NCI-H2081 treated with DMSO at 0.1 percent for 48 hours (cell line): ENCODE data around the gene BCL11B.

ENCODE experiments used
- DNase-seq: peaks from one replicate; lab custom pipeline; 2025; lab: John Stamatoyannopoulos, UW

Gene BCL11B

DNA sequence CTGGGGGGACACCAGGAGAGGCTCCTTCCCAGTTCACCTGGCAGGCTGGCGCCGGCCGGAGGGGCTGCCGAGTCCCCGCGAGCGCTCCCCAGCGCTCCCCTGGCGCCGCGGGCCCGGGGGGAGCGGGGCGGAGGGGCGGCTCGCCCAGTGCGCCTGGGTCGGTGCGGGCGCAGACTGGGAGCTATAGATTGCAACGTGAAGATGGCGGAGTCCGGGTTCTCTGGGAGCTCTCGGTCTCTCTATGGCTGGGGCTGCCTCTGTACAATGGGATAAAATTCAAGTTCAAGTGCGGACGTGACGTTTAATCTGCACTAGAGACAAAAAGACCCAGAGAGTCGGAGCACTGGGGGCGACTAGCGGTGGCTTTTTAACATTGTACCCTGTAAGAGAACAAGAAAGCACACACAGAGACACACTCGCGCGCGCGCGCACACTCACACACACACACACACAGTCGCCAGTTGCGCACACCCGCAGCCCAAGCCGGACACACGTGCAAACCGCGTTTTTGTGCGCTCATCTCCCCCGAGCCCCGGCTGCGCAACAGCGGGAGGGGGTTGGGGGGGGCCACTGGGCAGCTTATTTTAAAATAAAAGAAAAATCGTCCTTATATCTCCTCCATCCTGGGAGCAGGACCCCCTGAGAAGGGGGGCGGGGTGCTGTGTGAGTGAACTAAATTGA is at the start of gene BCL11B:
Gene BCL11B (minus strand): TSS at position 247 of the 681 bp plus-strand sequence. CDS start 979 bp downstream, outside the sequence.
- DNase-seq = no peak

- DNase-seq = no peak
Observed at GRCh38 chr14:99321236-99321925, 49.4 kb upstream of the BCL11B start.

DNA sequence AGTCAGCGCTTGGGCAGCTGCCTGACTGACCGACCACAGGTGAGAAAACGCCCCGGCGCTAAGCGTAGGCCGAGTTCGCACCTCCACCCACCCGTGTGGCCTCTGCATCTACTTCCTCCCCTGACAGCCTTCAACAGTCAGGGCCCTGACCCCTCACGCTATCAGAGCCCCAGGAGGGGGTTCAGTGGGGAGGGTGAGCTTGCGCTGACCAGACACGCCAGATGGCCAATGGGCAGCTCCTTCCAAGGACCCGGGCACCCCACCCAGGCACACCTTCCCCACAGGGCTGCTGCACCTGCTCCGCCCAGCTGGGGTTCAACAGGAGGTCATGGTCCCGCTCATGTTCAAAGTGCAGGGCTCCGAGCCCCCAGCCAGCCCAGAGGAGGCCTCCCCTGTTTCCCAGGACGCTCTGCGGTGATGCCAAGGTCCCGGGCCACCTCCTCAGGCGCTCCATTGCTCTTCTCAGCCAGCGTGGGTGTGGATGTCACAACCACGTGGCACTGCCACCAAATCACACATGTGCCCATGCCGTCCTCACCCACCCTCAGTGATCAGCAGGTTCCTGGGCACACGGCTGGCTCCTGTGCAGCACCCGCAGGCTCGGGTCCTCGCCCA is 48.7 kb upstream of the BCL11B start:
- no peak for DNase-seq

DNA sequence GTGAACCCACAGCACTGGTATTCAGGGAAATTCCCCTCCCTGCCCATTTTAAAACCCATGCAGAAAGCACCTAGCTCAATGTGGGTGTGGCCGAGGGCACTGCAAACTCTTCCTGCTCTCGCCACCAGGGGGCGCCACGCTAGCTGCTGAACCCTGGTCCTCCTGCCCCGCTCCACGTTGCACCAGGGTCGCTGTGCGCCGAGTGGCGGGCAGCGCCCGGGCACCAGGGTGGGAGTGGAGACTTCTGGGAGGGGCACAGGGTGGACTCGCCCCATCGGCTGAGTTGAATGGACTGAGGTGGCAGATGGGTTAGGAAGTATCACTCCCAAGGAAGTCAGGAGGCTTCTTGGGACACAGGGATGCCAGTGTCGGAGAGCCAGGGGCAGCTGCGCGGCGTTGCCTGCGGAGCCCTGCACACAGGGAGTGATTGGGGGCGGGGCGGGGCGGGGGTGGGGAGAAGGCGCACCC is 48.1 kb upstream of the BCL11B start:
- no peak for DNase-seq

GRCh38 chr14:99318959-99319295 is 46.9 kb upstream of the BCL11B start:
- no peak for DNase-seq

DNA sequence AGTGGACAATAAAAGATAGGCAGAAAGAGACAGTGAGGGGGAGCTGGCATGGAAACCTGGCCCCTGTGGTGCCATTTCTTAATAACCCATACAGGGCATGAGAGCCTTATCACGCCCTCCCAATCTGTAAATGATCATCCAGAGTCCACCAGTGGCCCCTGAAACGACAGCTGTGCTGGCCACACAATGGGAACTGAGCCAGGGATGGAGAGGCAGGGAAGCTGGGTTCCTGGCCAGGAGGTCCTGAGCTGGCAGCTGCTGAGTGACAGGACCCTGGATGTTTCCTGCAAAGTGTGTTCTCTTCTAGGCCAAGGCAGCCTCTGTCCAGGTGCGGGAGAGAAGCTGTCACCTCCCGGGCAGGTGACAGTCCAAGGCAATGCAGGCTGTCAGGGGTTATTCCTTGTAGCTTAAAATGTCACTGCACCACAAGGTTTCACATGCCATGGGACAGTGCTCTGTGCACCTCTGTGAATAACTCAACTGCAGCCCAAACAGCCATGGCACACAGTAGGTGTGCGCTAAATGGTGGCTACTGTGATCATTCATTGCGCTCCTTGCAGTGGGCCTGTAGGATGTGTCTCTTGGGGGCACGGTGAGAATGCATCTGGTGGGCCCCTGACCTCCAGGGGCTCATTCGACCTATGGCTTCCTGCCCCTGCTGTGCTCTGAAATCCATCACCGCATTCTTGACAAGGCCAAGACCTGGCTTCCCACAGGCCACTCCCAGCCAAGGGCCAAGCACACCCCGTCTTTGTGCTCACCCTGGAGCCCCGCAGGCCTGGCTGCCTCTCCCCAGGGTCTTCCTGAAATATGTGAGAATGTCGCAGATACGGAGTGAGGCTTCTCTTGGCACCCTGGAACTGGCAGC is 46.3 kb upstream of the BCL11B start:
- DNase-seq = no peak

DNA sequence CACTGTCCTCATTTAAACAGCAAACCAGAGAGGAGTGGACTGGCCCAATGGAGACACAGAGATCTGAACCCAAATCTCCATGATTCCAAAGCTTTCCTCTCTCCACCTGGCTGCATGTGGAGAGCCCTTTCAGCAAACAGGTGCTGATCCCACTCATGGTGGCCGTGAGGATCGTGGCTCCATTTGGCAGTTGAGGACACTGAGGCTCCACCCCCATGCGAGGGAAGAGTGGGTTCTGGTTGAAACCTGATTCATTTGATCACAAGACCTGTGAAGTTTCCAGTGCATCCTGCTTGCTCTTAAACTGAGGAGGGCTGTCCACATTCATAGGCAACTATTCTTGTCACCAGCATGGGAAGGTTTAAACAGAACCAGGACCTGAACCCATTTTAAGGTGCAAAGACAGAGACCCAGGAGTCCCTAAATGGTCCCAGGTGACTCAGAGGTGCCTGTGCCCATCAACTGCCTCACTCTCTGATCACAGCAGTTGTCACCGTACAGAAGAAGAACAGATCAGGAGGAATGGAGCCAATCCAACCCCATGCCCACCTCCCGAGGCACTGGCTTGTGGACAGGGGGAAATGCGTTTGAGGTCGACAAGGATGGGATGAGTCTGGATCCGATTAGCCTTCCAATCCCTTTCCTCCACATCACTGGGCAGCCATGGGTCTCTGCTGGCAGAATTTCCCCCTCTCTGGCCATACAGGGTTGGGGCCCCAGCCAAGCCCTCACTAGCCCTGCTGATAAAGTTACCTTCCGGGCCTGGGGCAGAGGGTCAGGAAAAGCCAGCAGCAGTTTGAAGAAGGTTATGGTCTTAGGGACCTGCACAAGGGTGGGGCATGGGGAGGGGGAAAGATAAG is 45.5 kb upstream of the BCL11B start:
- DNase-seq = no peak

- DNase-seq = no peak
Observed at GRCh38 chr14:99316281-99317163, 44.5 kb upstream of the BCL11B start.

- no peak for DNase-seq
Observed at GRCh38 chr14:99315197-99315596, 43.2 kb upstream of the BCL11B start.

DNA sequence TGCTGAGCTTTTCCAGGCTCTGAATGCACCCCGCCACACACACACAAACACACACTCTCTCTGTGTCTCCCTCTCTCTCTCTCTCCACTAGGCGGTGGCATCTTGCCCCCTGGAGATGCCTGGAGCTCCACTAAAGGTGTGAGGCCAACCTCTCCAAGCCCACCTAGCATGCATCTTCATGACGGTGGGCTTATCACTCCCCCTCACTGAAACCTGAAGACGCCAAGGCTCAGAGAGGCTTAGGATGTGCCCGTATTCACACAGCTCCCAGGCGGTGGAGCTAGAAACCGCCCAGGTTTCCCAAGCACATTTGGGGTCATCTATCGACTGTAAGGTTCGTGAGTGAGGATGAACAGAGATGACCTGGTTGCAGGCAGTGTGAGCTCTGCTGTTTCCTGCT is 42.6 kb upstream of the BCL11B start:
- DNase-seq = no peak

DNA sequence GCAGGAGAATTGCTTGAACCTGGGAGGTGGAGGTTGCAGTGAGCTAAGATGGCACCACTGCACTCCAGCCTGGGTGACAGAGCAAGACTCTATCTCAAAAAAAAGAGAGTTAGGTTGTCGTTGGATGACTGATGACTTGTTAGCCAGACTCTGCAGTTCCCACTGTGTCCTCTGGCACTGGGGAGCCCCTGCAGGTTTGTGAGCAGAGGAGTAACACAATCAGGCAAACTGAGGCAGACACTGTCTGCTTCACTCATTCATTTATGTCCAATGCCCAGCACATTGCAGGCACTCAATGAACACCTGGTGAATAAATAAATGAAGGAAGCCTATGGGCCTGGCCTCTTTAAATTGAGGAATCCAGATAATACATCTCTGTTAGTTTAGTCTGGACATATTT is 41.2 kb upstream of the BCL11B start:
- no peak for DNase-seq

GRCh38 chr14:99312106-99312505 is 40.1 kb upstream of the BCL11B start:
- no peak for DNase-seq

DNA sequence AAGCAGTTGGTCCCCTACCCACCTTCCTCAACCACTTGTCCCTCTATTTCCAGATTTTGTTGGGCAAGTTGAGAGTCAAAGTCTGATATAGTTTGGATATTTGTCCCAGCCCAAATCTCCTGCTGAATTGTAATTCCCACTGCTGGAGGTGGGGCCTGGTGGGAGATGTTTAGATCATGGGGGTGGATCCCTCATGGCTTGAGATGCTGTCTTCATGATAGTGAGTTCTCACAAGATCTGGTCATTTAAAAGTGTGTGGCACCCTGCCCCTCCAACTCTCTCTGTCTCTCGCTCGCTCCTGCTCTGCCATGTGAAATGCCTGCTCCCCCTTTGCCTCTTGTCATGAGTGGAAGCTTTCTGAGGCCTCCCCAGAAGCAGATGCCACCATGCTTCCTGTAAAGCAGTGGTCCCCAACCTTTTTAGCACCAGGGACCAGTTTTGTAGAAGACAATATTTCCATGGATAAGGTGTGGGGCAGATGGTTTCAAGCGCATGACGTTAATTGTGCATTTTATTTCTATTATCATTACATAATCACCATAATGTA is 37.3 kb upstream of the BCL11B start:
- DNase-seq = no peak

- DNase-seq = no peak
Observed at GRCh38 chr14:99304208-99304607, 32.2 kb upstream of the BCL11B start.

GRCh38 chr14:99300190-99300589 is 28.2 kb upstream of the BCL11B start:
- DNase-seq = no peak

- no peak for DNase-seq
Observed at GRCh38 chr14:99296517-99296916, 24.5 kb upstream of the BCL11B start.

- DNase-seq = no peak
Observed at GRCh38 chr14:99289394-99290189, 17.6 kb upstream of the BCL11B start.

DNA sequence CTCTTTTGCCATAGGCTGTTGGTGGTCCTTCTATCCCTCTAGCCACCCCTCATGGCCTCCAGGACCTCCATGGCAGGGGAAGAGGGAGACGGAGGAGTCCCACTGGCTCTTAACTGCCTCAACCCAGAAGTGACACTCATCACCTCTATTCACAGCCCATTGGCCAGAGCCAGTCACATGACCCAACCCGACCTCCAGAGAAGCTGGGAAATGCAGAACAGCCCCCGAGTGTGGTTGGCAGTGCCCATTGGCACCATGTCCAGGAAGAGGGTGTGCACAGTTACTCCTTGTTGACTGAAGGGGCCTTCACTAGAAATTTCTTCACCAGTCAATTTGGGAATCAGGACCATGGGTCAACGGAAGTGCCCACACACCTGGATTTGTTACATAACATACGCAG is 17.0 kb upstream of the BCL11B start:
- DNase-seq = no peak

DNA sequence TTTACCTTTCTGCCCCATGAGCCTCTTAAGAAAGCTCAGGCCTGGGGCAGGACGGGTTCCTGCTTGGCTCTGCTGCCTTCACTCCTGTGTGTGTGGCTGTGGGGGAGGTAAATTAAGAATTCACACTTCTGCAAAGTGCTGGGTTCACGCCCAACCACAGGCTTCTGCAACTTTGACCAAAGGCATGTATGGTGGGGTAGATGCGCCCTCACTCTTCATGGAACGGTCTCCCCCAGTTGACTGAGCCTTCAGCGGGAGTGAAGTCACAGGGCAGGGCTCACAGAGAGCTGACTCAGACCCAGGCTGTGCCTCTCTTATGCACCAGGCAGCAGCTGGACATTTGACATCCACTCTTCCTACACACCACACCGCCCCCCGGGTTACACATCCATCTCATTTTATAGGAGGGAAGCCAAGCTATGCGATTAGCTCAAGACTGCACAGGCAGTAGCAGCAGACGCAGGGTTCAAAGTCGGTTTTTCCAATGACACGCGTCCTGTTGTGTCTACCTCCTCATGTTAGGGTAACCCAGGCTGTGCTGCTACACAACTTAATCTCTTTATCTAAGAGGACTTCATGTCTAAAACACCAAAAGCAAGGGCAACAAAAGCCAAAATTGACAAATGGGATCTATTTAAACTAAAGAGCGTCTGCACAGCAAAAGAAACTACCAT is 15.4 kb upstream of the BCL11B start:
- no peak for DNase-seq
